Measurements from ENCODE around the gene SCN8A. TPM values are rescaled to one million over a fixed set of nuclear protein-coding genes. Genes with fewer than 3 reads are reported as not detected.
"Not testable (repeated sequence)": the region's sequence is repeated elsewhere in the genome, so short reads cannot be mapped to it uniquely, and the experiment has no call there.

SCN8A gene
- total RNA-seq, 1 donor from 2014 or later: 15.2 TPM

- DNase-seq (ENCODE audit: low spot score): no peak
Observed at GRCh38 chr12:51622564-51622963, 31.5 kb downstream of the SCN8A start.

- DNase-seq (ENCODE audit: low spot score): no peak
Observed at GRCh38 chr12:51625370-51625769, 34.3 kb downstream of the SCN8A start.

- DNase-seq (ENCODE audit: low spot score): peak; percentile 43
Observed at GRCh38 chr12:51626115-51626514, 35.1 kb downstream of the SCN8A start.

GRCh38 chr12:51626629-51627028, 35.6 kb downstream of the SCN8A start:
- DNase-seq (ENCODE audit: low spot score): no peak

- no peak for DNase-seq (ENCODE audit: low spot score)
Observed at GRCh38 chr12:51630256-51630880, 39.3 kb downstream of the SCN8A start.

- DNase-seq (ENCODE audit: low spot score): no peak
Observed at GRCh38 chr12:51630986-51631385, 40.0 kb downstream of the SCN8A start.

- peak; percentile 23 for DNase-seq (ENCODE audit: low spot score)
Observed at GRCh38 chr12:51631591-51631990, 40.6 kb downstream of the SCN8A start.

GRCh38 chr12:51632623-51633022, 41.6 kb downstream of the SCN8A start:
- DNase-seq (ENCODE audit: low spot score): no peak

- no peak for DNase-seq (ENCODE audit: low spot score)
Observed at GRCh38 chr12:51635346-51635745, 44.3 kb downstream of the SCN8A start.

GRCh38 chr12:51636581-51636980, 45.5 kb downstream of the SCN8A start:
- DNase-seq (ENCODE audit: low spot score): no peak

GRCh38 chr12:51636986-51637385, 46.0 kb downstream of the SCN8A start:
- no peak for DNase-seq (ENCODE audit: low spot score)

- no peak for DNase-seq (ENCODE audit: low spot score)
Observed at GRCh38 chr12:51639361-51639760, 48.3 kb downstream of the SCN8A start.

- DNase-seq (ENCODE audit: low spot score): no peak
Observed at GRCh38 chr12:51642286-51642685, 51.3 kb downstream of the SCN8A start.

GRCh38 chr12:51643951-51644350, 52.9 kb downstream of the SCN8A start:
- no peak for DNase-seq (ENCODE audit: low spot score)

- DNase-seq (ENCODE audit: low spot score): not testable (repeated sequence)
Observed at GRCh38 chr12:51644691-51645090, 53.7 kb downstream of the SCN8A start.

- no peak for DNase-seq (ENCODE audit: low spot score)
Observed at GRCh38 chr12:51645961-51646360, 54.9 kb downstream of the SCN8A start.

GRCh38 chr12:51647647-51648046, 56.6 kb downstream of the SCN8A start:
- DNase-seq (ENCODE audit: low spot score): no peak

GRCh38 chr12:51653431-51653830, 62.4 kb downstream of the SCN8A start:
- no peak for DNase-seq (ENCODE audit: low spot score)

GRCh38 chr12:51661199-51661598, 70.2 kb downstream of the SCN8A start:
- no peak for DNase-seq (ENCODE audit: low spot score)

GRCh38 chr12:51661836-51662235, 70.8 kb downstream of the SCN8A start:
- DNase-seq (ENCODE audit: low spot score): no peak

GRCh38 chr12:51662728-51663154, 71.7 kb downstream of the SCN8A start:
- DNase-seq (ENCODE audit: low spot score): peak; percentile 55

- no peak for DNase-seq (ENCODE audit: low spot score)
Observed at GRCh38 chr12:51663390-51663789, 72.4 kb downstream of the SCN8A start.

- DNase-seq (ENCODE audit: low spot score): no peak
Observed at GRCh38 chr12:51666696-51667095, 75.7 kb downstream of the SCN8A start.

GRCh38 chr12:51667269-51667668, 76.2 kb downstream of the SCN8A start:
- no peak for DNase-seq (ENCODE audit: low spot score)

All from mucosa of gallbladder (tissue), 1 donor.